DND-41 (cell line): Measurements from ENCODE around the gene BTNL3.

Experiments used
- EZH2 ChIP-seq: IDR thresholded peaks from 3 replicates; pipeline ENCODE4 v1.6.1; 2012; ENCODE audit warnings: borderline replicate concordance, low read depth, mild to moderate bottlenecking, moderate library complexity, low read length, inconsistent platforms; ENCODE audit not compliant: severe bottlenecking
- TF ChIP-seq, protein P1 (sequence below): IDR thresholded peaks from 2 replicates; pipeline ENCODE4 v1.5.1; 2012; ENCODE audit warnings: borderline replicate concordance, low read length, moderate library complexity, mild to moderate bottlenecking; ENCODE audit not compliant: poor library complexity, severe bottlenecking; ENCODE audit errors: extremely low read depth

DNA sequence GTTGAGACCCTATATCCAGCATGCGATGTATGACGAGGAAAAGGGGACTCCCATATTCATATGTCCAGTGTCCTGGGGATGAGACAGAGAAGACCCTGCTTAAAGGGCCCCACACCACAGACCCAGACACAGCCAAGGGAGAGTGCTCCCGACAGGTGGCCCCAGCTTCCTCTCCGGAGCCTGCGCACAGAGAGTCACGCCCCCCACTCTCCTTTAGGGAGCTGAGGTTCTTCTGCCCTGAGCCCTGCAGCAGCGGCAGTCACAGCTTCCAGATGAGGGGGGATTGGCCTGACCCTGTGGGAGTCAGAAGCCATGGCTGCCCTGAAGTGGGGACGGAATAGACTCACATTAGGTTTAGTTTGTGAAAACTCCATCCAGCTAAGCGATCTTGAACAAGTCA is 17.1 kb downstream of the BTNL3 start:
- TF ChIP-seq, protein P1, sequence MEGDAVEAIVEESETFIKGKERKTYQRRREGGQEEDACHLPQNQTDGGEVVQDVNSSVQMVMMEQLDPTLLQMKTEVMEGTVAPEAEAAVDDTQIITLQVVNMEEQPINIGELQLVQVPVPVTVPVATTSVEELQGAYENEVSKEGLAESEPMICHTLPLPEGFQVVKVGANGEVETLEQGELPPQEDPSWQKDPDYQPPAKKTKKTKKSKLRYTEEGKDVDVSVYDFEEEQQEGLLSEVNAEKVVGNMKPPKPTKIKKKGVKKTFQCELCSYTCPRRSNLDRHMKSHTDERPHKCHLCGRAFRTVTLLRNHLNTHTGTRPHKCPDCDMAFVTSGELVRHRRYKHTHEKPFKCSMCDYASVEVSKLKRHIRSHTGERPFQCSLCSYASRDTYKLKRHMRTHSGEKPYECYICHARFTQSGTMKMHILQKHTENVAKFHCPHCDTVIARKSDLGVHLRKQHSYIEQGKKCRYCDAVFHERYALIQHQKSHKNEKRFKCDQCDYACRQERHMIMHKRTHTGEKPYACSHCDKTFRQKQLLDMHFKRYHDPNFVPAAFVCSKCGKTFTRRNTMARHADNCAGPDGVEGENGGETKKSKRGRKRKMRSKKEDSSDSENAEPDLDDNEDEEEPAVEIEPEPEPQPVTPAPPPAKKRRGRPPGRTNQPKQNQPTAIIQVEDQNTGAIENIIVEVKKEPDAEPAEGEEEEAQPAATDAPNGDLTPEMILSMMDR = no peak
- no peak for TF ChIP-seq EZH2
